ENCODE results near the gene TUBAL3. TPM values are rescaled to one million over a fixed set of nuclear protein-coding genes. Genes with fewer than 3 reads are reported as not detected.

TUBAL3 gene
- total RNA-seq, 1 donor from 2014 or later = not detected

- no peaks in the 10 kb centered on the region for H3K27me3 ChIP-seq
- no peak for DNase-seq (ENCODE audit: extremely low spot score in 2 of 2)
- intact Hi-C loops (cut with DNase I) = loop anchor here (10.0 kb wide), 1 partner anchor 90 kb away; no protein-coding TSS in a partner anchor
- no peak overlapping the region for H3K27ac ChIP-seq
- no peaks in the 10 kb centered on the region for H3K9me3 ChIP-seq
- H3K36me3 ChIP-seq = no peaks in the 10 kb centered on the region
- H3K4me1 ChIP-seq = peaks cover 7% of the 10 kb centered on the region
- no peak overlapping the region for H3K4me3 ChIP-seq
- TF ChIP-seq POLR2AphosphoS5 (IDR thresholded peaks at IDR 0.05; ENCODE audit: insufficient read depth in 1 of 2, low read depth in 1 of 2) = no peak
Measured at GRCh38 chr10:5445006-5445405, 40.4 kb upstream of the TUBAL3 start.

DNA sequence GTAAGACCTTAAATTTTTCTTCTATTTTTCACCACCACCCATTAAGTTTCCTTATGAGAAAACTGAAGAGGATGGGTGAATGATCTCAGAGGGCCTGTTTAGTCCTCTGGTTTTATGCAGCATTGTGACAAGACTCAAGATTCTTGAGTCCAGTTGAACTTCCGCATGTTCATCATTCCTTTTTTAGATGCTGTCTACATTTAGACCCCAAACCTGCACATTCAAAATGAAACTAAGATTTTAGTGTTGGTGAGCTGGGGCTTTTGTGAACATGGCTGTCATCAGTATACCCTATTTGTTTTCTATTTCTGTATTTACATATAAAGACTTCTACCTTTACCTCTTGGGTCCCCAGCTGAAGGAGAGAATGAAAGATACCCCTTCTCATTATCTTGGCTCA is 38.8 kb upstream of the TUBAL3 start:
- TF ChIP-seq CTCF (IDR thresholded peaks at IDR 0.05) (no peak), POLR2A (IDR thresholded peaks at IDR 0.05) (no peak)
- no peaks in the 10 kb centered on the region for H3K9me3 ChIP-seq
- no peaks in the 10 kb centered on the region for H3K27me3 ChIP-seq

GRCh38 chr10:5442990-5443370 is 38.4 kb upstream of the TUBAL3 start:
- no peaks in the 10 kb centered on the region for H3K36me3 ChIP-seq
- DNase-seq (ENCODE audit: extremely low spot score in 2 of 2) = no peak
- no peak overlapping the region for H3K4me3 ChIP-seq
- no peaks in the 10 kb centered on the region for H3K27me3 ChIP-seq
- TF ChIP-seq POLR2AphosphoS5 (IDR thresholded peaks at IDR 0.05; ENCODE audit: insufficient read depth in 1 of 2, low read depth in 1 of 2) (no peak), CTCF (IDR thresholded peaks at IDR 0.05) (no peak), POLR2A (IDR thresholded peaks at IDR 0.05) (no peak)
- intact Hi-C loops (cut with DNase I) = loop anchor here (2.0 to 10.0 kb wide), 2 partner anchors 92 to 180 kb away; no protein-coding TSS in a partner anchor
- H3K9me3 ChIP-seq = no peaks in the 10 kb centered on the region
- no peak overlapping the region for H3K27ac ChIP-seq
- H3K4me1 ChIP-seq = peaks cover 7% of the 10 kb centered on the region

More for the DNA sequence above, 38.8 kb upstream of the TUBAL3 start:
- no peak overlapping the region for H3K4me3 ChIP-seq
- no peaks in the 10 kb centered on the region for H3K36me3 ChIP-seq
- no peak for DNase-seq (ENCODE audit: extremely low spot score in 2 of 2)
- intact Hi-C loops (cut with DNase I) = loop anchor here (2.0 to 10.0 kb wide), 2 partner anchors 91 to 179 kb away; no protein-coding TSS in a partner anchor
- peaks cover 7% of the 10 kb centered on the region for H3K4me1 ChIP-seq
- H3K27ac ChIP-seq = no peak overlapping the region

- H3K27me3 ChIP-seq = no peaks in the 10 kb centered on the region
- no peak overlapping the region for H3K27ac ChIP-seq
- TF ChIP-seq CTCF (IDR thresholded peaks at IDR 0.05) (peak; percentile 77 to 91 (median 79)), POLR2A (IDR thresholded peaks at IDR 0.05) (no peak), POLR2AphosphoS5 (IDR thresholded peaks at IDR 0.05; ENCODE audit: insufficient read depth in 1 of 2, low read depth in 1 of 2) (peak in 1 of 2 donors; percentile 66)
- no peaks in the 10 kb centered on the region for H3K9me3 ChIP-seq
- no peak overlapping the region for H3K4me3 ChIP-seq
- no peaks in the 10 kb centered on the region for H3K36me3 ChIP-seq
- intact Hi-C loops (cut with DNase I) = loop anchor here (2.0 to 10.0 kb wide), 2 partner anchors 92 to 180 kb away; no protein-coding TSS in a partner anchor
- peaks cover 7% of the 10 kb centered on the region for H3K4me1 ChIP-seq
- DNase-seq (ENCODE audit: extremely low spot score in 2 of 2) = no peak
Measured at GRCh38 chr10:5442065-5442989, 37.7 kb upstream of the TUBAL3 start.

GRCh38 chr10:5441106-5441505 is 36.5 kb upstream of the TUBAL3 start:
- Histone ChIP-seq H3K36me3 (no peaks in the 10 kb centered on the region), H3K4me1 (peaks cover 4% of the 10 kb centered on the region), H3K4me3 (no peak overlapping the region), H3K9me3 (no peaks in the 10 kb centered on the region), H3K27ac (no peak overlapping the region), H3K27me3 (no peaks in the 10 kb centered on the region)
- TF ChIP-seq POLR2AphosphoS5 (IDR thresholded peaks at IDR 0.05; ENCODE audit: insufficient read depth in 1 of 2, low read depth in 1 of 2) (no peak), POLR2A (IDR thresholded peaks at IDR 0.05) (no peak), CTCF (IDR thresholded peaks at IDR 0.05) (no peak)
- intact Hi-C loops (cut with DNase I) = loop anchor here (10.0 kb wide), 1 partner anchor 94 kb away; no protein-coding TSS in a partner anchor
- no peak for DNase-seq (ENCODE audit: extremely low spot score in 2 of 2)

Measured in vagina (tissue), 2 donors.